GM13976 (cell line): Measurements from ENCODE around the gene FMNL2.

Source experiments
- DNase-seq: peaks from one replicate; pipeline ENCODE4 v3.0.0; 2012; ENCODE audit warnings: low spot score
- in situ Hi-C: fragments of 300-500 bp; cut with MboI; formaldehyde crosslinking; loops from one replicate; pipeline ENCODE4 v1.12.0; 2022; ENCODE audit warnings: low sequenced_read_pairs, mixed read lengths, inconsistent platforms; ENCODE audit not compliant: unreplicated experiment
- TF ChIP-seq, protein P1 (sequence below): IDR thresholded peaks from 2 replicates; pipeline ENCODE4 v1.5.1; 2012; ENCODE audit warnings: borderline replicate concordance, mild to moderate bottlenecking; ENCODE audit not compliant: insufficient read depth; ENCODE audit errors: extremely low read depth, missing control alignments, control extremely low read depth

FMNL2 gene

DNA sequence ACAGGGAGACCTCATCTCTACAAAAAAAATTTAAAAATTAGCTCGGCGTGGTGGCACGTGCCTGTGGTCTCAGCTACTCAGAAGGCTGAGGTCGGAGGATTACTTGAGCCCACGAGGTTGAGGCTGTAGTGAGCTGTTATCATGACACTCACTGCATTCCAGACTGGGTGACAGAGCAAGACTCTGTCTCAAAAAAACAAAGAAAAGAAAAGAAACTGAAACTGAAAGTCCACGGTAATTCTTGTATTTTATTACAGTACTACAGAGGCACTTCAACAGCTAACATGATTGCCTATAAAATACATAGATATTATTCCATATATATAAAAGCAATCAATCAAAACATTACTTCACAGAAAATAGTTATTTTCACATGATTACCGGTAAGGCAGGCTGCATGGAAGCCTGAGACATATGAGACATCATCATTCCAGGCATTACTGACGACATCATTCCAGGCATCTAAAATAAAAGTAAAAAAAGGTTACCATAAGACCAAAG, 359.2 kb downstream of the FMNL2 start:
- TF ChIP-seq, protein P1, sequence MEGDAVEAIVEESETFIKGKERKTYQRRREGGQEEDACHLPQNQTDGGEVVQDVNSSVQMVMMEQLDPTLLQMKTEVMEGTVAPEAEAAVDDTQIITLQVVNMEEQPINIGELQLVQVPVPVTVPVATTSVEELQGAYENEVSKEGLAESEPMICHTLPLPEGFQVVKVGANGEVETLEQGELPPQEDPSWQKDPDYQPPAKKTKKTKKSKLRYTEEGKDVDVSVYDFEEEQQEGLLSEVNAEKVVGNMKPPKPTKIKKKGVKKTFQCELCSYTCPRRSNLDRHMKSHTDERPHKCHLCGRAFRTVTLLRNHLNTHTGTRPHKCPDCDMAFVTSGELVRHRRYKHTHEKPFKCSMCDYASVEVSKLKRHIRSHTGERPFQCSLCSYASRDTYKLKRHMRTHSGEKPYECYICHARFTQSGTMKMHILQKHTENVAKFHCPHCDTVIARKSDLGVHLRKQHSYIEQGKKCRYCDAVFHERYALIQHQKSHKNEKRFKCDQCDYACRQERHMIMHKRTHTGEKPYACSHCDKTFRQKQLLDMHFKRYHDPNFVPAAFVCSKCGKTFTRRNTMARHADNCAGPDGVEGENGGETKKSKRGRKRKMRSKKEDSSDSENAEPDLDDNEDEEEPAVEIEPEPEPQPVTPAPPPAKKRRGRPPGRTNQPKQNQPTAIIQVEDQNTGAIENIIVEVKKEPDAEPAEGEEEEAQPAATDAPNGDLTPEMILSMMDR = no peak
- in situ Hi-C loops = no loop called here
- DNase-seq = no peak

DNA sequence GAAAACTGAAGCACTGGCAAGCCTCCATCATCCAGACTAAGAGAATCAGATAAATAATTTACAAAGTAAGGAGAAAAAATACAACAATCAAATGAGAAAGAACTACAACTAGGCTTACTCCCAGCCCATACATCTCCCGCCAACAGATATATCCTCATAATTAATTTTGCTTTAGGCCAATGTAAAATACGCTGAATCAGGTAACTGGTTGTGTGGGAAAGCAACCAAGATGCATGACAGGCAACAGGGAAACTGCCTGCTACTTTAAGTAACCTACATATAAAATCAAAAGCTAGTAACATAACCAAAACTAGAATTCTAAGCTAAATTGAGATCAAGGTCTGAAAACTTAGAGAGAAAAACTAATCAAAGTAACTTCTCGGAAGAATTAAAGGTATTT, 360.8 kb downstream of the FMNL2 start:
- no peak for DNase-seq
- in situ Hi-C loops = no loop called here
- TF ChIP-seq, protein P1 = no peak

GRCh38 chr2:152696476-152696875, 361.5 kb downstream of the FMNL2 start:
- in situ Hi-C loops = no loop called here
- DNase-seq = no peak
- TF ChIP-seq, protein P1 = no peak
